Left forelimb (tissue), 1 donor: ENCODE results near the gene ENTPD6.
"Not testable (repeated sequence)": the region's sequence is repeated elsewhere in the genome, so short reads cannot be mapped to it uniquely, and the experiment has no call there.

Experiments
- DNase-seq: peaks from one replicate; pipeline ENCODE4 v3.0.0-alpha.2; 2018; ENCODE audit warnings: low spot score

ENTPD6 gene

GRCh38 chr20:25257130-25257529, 61.6 kb downstream of the ENTPD6 start:
- no peak for DNase-seq

DNA sequence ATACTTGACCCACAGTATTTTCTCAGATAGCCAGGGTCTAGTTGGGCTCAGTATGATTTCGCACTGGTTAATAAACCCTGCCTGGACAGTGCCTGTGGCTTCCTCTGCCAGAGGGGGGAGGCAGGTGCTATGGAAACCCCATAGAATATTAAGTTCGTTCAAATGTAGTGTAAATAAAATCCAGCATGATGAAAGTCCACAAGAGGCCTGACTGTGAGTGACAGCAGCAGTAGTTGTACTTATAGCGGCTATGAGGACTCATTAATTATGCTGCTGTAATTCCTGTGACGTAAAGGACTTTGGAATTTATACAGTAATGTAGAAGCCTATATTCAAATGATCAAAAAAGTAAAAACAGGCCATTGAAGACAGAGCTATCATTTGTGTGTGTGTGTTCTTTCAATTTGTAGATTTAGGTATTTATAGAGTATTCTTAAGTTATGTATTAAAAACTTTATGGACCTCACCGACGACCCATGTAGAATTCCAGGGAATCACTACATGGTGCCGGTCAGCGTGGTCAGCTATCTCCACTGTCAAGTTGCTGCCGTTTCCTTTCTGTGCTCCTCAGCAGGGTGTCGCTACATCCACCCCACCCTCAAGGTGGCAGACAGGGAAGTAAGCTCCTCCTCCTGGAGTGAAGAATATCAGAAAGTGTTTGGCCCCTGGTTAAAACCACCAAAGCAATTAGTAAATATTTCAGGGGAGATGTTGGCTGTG, 62.4 kb downstream of the ENTPD6 start:
- no peak for DNase-seq

DNA sequence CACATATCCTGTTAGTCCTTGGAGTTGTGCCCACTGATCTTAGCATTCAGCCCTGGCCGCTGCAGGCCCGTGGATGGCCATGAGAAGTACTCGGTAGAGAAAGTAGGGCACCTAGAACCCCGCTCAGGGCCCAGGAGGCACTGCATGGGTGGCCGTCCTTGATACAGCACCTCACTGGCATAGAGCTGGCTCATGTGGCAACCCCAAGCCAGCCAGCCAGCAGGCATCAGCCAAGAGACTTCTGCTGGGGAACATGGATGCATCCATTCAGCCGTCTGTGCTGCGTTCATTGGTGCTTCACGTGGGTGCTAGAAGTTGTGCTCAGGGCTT, 62.9 kb downstream of the ENTPD6 start:
- DNase-seq: no peak

- DNase-seq: no peak
Observed at GRCh38 chr20:25258828-25259227, 63.3 kb downstream of the ENTPD6 start.

DNA sequence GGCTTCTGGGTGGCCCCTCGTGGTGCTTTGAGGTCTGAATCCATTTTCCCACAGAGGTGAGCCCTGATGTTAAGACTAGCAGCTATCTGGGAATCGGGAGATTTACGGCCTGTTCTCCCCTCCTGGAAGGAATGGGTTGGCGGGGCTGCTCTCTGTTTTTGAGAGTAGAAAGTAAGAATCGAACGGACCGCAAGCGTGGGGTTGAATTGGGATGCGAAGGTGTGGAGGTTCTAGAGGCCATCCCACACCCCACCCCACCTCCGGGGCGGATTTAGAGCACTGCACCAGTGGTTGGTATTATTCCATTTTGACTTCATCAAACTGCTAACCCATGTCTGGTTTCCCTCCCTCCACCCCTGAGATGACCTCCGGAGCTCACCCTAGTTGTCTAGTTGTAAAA, 63.8 kb downstream of the ENTPD6 start:
- DNase-seq: no peak

- DNase-seq: no peak
Observed at GRCh38 chr20:25259788-25260254, 64.3 kb downstream of the ENTPD6 start.

- not testable (repeated sequence) for DNase-seq
Observed at GRCh38 chr20:25260770-25261437, 65.4 kb downstream of the ENTPD6 start.

DNA sequence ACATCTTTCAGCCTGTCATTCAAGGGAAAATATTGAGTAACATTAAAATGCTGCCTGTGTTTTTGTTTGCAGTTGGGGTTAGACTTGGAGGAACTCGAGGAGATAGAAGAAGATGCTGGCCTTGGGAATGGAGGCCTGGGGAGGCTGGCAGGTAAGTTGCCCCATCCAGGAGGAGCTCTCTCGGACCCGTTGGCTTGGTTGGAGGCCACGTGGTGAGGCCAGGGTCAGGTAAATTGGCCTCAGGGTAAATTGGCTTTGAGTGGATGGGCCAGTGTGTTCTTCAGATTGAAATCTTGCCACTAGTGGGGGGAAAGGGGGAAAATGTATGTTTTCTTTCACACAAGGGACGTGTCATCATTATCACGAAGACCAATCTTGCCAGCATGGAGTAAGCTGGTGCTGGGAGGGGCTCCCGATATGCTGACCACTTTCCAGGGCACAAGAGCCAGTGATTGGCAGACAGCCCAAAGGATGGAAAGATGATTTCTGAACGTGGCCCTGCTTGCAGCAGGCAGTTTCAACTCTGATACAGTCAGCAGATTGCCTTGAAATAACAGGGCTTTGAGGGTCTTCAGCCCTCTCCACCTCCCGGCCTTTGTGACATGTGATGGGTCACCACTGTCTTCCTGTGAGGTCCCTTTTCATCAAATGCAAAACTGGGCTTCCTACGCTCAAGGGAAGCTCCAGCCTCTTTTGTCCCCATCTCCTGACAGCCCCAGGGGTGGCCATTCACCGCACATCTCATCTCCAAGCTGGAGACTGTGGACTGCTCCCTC, 73.7 kb downstream of the ENTPD6 start:
- peak; percentile 46 for DNase-seq

DNA sequence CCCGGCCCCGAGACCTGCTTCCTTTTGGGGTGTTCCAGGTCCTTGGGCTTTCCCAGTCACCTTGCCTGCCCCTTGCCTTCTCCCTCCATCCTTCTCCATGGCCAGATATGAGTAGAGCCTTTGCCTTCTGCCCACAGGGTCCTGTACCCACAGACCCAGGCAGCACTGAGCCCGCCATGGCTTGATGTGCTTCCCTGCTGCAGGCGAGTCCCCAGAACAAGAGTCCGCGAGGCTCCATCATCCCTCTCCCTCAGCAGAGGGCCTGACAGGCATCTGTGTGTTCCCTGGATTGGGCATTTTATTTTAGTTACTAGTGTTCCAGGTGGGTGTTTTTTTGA, 74.3 kb downstream of the ENTPD6 start:
- DNase-seq: no peak

DNA sequence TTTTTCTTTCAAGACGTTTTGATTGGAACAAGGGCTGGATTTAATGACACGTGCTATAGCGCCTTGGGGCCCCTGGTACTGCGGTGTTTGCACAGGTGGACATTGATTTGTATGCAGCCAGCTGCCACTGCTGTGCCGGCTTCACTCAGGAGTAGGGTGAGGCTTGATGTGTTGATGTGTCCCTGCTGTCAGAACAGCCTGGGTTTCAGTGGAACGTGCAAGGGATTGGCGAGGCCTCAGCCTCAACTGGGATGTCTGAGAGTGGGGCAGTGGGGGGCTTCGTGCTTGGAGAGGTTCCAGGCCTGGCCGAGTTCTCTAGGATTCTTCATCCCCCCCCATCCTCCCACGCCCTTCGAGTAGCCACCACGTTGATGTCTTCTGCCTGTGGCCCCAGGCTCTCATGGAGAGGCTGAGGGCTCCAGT, 75.3 kb downstream of the ENTPD6 start:
- peak; percentile 54 for DNase-seq

DNA sequence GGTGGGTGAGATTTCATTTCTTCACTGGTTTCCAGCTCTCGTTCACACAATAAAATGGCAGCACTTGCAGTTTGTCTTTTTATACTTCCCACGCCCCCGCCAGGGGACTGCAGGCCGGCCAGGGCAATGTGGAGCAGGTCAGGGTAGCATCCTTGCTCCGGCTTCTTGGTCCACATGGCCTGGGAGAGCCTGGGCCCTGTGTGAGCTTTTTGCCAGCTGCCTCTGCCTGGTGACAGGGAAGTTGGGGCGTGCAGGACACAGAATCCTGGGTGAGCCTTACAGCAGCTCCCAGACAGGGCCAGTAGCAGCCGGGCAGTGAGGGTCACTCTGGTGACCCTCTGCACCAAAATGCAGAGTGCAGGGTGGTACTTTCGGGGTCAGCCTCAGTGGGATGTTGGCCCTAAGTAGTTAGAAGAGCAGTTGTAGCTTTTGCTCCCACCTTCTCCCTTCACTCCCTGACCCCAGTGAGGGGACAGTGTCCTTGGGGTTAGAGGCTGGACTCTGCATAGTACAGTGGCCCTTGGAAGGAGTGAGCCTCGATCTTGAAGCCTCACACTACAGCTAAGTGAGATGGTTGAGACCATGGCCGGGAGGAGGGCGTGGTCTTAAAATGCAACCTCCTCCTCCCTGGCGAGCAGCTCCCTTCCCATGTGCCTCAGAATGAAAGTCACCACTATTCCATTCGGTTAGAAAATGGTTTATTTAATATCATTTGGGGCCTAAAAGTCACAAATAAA, 76.1 kb downstream of the ENTPD6 start:
- peak; percentile 34 for DNase-seq

GRCh38 chr20:25272223-25273000, 76.9 kb downstream of the ENTPD6 start:
- DNase-seq: peak; percentile 40

DNA sequence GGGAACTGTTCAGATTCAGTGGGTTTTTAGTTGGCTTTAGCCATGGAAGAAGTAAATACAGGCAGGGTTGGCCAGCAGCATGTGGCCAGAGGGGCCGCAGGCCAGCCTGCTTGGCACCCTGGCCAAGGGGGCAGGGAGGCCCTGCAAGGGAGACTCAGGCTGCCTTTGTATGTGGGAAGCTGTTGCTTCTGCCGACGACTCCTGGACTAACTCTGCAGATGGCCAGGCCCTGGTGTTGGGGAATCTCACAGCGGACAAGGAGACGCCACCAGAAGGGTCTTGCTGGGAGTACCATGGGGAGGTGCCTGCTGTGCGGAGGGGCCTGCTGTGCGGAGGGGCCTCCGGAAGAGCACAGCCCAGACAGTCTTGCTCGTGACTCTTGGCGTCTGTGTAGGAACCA, 77.5 kb downstream of the ENTPD6 start:
- DNase-seq: peak; percentile 57

DNA sequence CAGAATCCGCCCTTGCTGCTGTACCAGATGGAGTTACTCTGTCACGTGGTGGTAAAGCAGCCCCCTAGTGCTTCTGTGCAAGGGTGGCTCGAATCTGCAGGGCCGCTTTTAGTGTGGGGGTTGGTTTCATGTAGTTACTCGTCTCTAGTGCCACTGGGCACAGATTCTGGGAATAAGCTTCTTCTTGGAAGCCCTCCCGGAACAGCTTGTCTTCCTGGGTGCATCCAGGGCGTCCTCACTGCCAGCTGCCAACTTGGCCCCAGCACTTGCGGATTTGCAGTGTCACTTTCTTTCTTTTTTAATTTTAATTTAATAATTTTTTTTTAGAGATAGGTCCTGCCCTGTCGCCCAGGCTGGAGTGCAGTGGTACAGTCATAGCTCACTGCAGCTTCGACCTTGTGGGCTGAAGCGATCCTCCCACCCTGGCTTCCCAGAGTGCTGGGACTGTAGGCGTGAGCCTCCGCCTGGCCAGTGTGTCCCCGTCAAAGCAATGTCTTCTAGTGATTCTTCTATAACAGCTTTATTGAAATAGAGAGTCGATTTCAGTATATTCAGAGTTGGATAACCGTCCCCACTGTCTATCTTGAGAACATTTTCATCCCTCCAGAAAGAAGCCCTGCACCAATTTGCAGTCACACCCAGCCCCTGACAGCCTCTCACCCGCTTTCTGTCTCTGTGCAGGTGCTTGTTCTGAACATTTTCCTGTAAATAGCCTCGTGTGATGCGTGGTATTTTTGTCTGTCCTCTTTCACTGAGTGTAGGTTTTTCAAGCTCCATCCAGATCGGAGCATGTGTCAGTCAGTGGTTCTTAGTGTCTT, 78.2 kb downstream of the ENTPD6 start:
- DNase-seq: peak; percentile 34

DNA sequence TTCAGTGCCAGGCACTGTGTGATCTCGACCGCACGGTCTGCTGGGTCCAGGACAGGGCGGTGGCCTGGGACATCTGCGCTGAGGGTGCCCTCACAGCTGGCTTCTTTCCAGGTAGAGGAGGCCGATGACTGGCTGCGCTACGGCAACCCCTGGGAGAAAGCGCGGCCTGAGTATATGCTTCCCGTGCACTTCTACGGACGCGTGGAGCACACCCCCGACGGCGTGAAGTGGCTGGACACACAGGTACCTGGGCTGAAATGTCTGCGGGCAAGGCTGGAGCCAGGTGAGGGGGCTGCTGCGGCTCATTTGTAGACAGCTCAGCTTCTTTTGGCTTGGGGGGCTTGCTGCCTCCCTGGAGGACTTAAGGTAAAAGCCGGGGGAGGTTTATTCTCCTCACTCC, 79.0 kb downstream of the ENTPD6 start:
- peak; percentile 34 for DNase-seq

- DNase-seq: peak; percentile 46
Observed at GRCh38 chr20:25274891-25275812, 79.6 kb downstream of the ENTPD6 start.

GRCh38 chr20:25275813-25276532, 80.5 kb downstream of the ENTPD6 start:
- DNase-seq: peak; percentile 15
